HG03521 (cell line): Measurements from ENCODE around the gene CCL25.
"Not testable (repeated sequence)": the region's sequence is repeated elsewhere in the genome, so short reads cannot be mapped to it uniquely, and the experiment has no call there.

ENCODE experiments used
- ATAC-seq: cut with Tn5 transposase; IDR thresholded peaks from one replicate; pipeline ENCODE4 v1.9.1; 2021; ENCODE audit warnings: mild to moderate bottlenecking, moderate library complexity; ENCODE audit not compliant: unreplicated experiment

The CCL25 gene

GRCh38 chr19:8084152-8084551, 31.6 kb downstream of the CCL25 start:
- ATAC-seq = no peak

- no peak for ATAC-seq
These were observed 33.2 kb downstream of the CCL25 start for GRCh38 chr19:8085598-8086408.

- no peak for ATAC-seq
These were observed 34.3 kb downstream of the CCL25 start for GRCh38 chr19:8086849-8087248.

GRCh38 chr19:8087876-8088275, 35.3 kb downstream of the CCL25 start:
- ATAC-seq = no peak

DNA sequence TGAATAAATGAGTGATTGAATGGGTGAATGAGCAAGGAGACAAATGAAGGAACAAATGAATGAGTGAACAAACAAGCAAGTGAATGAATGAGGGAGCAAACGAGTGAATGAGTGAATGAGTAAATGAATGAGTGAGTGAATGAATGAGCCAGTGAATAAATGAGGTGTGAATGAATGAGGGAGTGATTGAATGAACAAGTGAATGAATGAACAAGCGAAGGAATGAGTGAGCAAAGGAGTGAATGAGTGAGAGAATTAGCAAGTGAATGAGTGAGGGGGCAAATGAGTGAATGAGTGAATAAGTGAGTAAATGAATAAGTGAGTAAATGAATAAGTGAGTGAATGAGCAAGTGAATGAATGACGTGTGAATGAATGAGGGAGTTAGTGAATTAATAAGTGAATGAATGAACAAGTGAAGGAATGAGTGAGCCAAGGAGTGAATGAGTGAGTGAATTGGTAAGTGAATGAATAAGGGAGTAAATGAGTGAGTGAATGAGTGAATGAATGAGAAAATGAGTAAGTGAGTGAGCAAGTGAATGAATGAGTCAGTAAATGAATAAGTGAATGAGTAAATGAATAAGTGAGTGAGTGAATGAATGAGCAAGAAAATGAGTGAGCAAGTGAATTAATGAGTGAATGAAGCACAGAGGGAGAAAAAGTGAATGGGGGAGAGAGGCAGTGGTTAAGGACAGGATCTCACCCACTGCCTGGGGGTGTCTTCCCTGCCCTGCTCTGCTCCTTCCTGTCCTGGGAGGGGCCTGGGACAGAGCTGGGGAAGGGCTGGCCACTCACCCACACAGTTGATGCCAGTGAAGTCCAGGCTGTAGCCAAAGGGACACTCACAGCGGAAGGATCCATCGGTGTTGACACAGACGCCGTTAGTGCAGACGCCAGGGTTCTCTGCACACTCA, 36.4 kb downstream of the CCL25 start:
- no peak for ATAC-seq

GRCh38 chr19:8089664-8090601, 37.4 kb downstream of the CCL25 start:
- no peak for ATAC-seq

GRCh38 chr19:8090950-8091349, 38.4 kb downstream of the CCL25 start:
- no peak for ATAC-seq

GRCh38 chr19:8093740-8094139, 41.2 kb downstream of the CCL25 start:
- ATAC-seq = no peak

DNA sequence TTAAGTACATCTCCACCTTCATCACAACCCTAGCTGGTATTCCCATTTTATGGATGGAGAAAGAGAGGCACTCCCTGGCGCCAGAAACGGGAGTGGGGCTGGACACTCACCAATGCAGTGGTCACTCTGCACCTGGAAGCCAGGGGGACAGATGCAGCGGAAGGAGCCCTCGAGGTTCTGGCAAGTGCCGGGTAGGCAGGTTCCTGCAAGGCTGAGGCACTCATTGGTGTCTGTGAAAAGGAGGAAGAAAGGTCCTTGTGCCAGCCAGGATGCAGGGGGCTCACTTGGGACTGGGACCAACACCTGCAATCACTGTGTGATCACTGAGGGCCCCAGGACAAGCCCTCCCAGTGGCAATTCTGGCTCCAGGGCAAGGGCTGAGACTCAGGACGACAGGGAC, 41.8 kb downstream of the CCL25 start:
- ATAC-seq = no peak

GRCh38 chr19:8095354-8095886, 42.9 kb downstream of the CCL25 start:
- no peak for ATAC-seq

DNA sequence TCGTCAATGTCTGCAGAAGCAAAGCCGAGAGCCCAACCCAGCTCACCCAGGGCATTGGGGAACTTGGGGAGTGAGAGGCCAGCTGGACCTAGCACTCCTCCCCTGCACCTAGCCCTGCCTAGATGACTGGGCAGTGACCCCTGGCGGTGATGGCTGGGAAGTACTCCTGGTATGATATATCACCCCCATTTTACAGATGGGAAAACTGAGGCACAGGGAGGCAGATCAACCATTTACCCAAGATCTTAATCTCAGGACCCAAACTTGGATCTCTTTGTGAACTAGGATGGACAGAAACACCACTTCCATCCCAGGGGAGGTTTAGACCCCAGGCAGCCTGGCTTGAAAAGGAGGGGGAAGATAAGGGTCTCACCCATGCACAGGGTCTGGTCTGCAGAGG, 43.5 kb downstream of the CCL25 start:
- no peak for ATAC-seq

- ATAC-seq = no peak
These were observed 44.6 kb downstream of the CCL25 start for GRCh38 chr19:8097198-8097597.

DNA sequence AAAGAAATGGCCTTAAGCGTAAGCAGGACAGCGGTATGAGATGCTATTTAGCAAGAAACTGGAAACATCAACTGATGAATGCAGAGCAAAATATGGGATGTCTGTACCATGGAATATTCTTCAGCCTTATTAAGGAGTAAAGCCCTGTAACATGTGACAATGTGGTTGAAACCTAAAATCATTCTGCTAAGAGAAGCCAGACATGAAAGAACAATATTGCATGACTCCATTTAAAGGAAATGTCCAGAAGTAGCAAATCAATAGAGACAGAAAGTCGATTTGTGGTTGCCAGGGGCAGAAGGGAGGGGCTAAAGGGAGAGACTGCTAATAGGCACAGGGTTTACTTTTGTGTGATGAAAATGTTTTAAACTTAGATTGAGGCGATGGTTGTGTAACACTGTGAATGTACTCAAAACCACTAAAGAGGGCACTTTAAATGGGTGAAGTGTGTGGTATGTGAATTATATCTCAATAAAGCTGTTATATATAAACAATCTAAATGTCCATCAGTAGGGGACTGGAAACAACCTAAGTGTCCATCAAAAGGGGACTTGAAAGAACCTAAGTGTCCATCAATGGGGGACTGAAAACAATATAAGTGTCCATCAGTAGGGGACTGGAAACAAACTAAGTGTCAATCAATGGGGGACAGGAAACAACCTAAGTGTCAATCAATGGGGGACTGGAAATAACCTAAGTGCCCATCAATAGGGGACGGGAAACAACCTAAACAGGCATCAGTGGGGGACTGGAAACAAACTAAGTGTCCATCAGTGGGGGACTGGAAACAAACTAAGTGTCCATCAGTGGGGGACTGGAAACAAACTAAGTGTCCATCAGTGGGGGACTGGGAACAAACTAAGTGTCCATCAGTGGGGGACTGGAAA, 45.4 kb downstream of the CCL25 start:
- ATAC-seq = no peak

DNA sequence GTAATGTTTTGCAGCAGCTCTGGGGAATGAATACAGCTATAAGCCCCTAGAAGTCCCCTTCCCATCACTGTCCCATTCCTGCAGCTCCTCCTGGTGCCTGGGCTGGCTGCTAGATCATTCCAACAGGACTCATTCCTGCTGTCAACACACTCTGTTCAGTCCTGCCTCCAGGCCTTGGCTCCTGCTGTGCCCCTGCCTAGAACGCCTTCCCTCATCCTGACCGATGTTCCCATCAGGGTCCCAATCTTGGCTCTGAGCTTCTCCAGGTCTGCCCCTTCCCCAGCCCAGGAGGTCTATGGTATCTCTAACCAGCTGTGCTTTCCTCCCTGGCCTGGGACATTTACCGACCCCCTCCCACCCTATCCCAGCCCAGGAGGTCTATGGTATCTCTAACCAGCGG, 48.8 kb downstream of the CCL25 start:
- ATAC-seq = no peak

- not testable (repeated sequence) for ATAC-seq
These were observed 49.4 kb downstream of the CCL25 start for GRCh38 chr19:8101910-8102309.

- no peak for ATAC-seq
These were observed 52.9 kb downstream of the CCL25 start for GRCh38 chr19:8105471-8105870.

- ATAC-seq = no peak
These were observed 54.8 kb downstream of the CCL25 start for GRCh38 chr19:8107301-8107903.

DNA sequence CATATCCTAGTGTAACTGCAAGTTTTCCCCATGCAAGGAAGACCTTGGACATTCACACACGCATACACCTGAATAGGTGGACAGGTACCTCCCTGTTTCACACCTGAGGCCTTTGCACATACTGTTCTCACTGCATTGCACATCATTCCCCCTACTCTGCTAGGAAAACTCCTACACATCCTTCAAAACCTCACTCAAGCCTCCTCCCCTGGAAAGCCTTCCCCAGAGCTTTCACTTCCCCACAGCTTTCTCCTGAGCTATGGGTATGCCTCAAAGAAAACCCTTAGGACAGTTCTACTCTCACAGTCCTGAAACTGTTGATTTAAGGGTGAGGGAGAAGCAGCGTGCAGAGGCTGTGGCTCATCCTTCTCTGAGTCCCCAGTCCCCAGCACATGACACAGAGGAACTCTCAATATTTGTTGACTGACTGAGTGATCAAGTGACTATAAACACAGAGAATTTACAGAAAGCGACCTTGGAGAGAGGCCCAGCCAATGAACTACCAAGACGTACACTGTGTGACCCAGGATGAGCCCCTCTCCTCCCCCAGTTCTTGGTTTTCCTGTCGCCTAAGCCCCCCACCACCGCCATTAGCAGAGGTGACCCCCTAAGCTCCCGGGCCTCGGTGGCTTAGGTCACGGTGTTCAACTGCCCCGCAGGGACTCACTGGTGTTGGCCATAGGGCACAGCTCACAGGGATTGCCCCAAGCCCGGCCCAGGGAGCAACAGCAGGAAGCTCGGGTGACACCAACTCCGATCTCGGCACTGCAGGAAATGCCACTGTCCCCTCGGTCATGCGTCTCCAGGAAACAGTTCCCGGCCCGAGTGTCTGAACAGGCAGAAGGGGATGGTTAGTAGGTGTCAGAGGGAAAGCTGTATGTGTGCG, 56.2 kb downstream of the CCL25 start:
- ATAC-seq = no peak
